Upper lobe of left lung (tissue), 6 donors: ENCODE data around the gene PPP1CA. TPM values are rescaled to one million over a fixed set of nuclear protein-coding genes. Genes with fewer than 3 reads are reported as not detected.
A peak's percentile ranks its signal among the peaks of the same experiment; 100 is the strongest.

Experiments used
- ATAC-seq, 2 donors: fragments of 200-7000 bp; cut with Tn5 transposase; one replicate each; pipeline ENCODE4 v1.9.1; 2022; ENCODE audit warnings: mild to moderate bottlenecking in 2 of 2, moderate library complexity in 2 of 2; ENCODE audit not compliant: low FRiP score in 2 of 2
- DNase-seq, 2 donors: peaks; one replicate each; pipeline ENCODE4 v3.0.0-alpha.2; 2019 to 2020
- H3K27ac ChIP-seq, 4 donors: fragments of 200-600 bp; sonication (generic); one replicate each; pipeline ENCODE4 v1.5.1; 2016 to 2019
- H3K27me3 ChIP-seq, 4 donors: fragments of 200-600 bp; sonication (generic); one replicate each; pipeline ENCODE4 v1.5.1; 2017 to 2019
- H3K36me3 ChIP-seq, 4 donors: fragments of 200-600 bp; sonication (generic); one replicate each; pipeline ENCODE4 v1.5.1; 2016 to 2019
- H3K4me1 ChIP-seq, 4 donors: fragments of 200-600 bp; sonication (generic); one replicate each; pipeline ENCODE4 v1.5.1; 2018 to 2019
- H3K4me3 ChIP-seq, 4 donors: fragments of 200-600 bp; sonication (generic); one replicate each; pipeline ENCODE4 v1.5.1; 2017 to 2019; ENCODE audit warnings: mild to moderate bottlenecking in 2 of 4, moderate library complexity in 1 of 4
- H3K9me3 ChIP-seq, 4 donors: fragments of 200-600 bp; sonication (generic); one replicate each; pipeline ENCODE4 v1.5.1; 2018 to 2019
- CTCF ChIP-seq, 6 experiments: fragments of 450-650 bp in 4 of 6; fragments of 200-600 bp in 2 of 6; sonication (generic) in 2 of 6; IDR thresholded peaks; one replicate each; pipeline ENCODE4 v1.5.1; 2016 to 2019; ENCODE audit warnings: antibody characterized with exemption in 6 of 6
- EP300 ChIP-seq, 4 donors: sonication (generic); formaldehyde crosslinking; IDR thresholded peaks; one replicate each; pipeline ENCODE4 v1.5.1; 2017; ENCODE audit warnings: antibody characterized with exemption in 4 of 4, control low read depth in 2 of 4
- POLR2A ChIP-seq, 4 donors: fragments of 450-650 bp; IDR thresholded peaks; one replicate each; pipeline ENCODE4 v1.5.1; 2016 to 2017; ENCODE audit warnings: antibody characterized with exemption in 4 of 4, mild to moderate bottlenecking in 2 of 4
- POLR2AphosphoS5 ChIP-seq, 2 donors: sonication (generic); formaldehyde crosslinking; IDR thresholded peaks; one replicate each; pipeline ENCODE4 v1.5.1; 2017; ENCODE audit warnings: antibody characterized with exemption in 2 of 2
- WGBS, 2 donors: methylation state at CpG; one replicate each; pipeline ENCODE4 v1.1.5; 2017 to 2018; 5-methylcytosine and 5-hydroxymethylcytosine counted together
- total RNA-seq, 6 donors: library from RNA; depleted of rRNA in 4 of 6; stranded (reverse); fragments of >200 nt in 4 of 6; gene quantifications; one replicate each; pipeline versions ENCODE4 v1.1.0 to v1.2.1, GENCODE V29; 2016 to 2021
- donor health status: DM: no; HTN: no; CAD: no; lungs with moderate emphysema.
- donor health status: DM: no; HTN: yes; CAD: no; lungs with severe emphysema.

Gene PPP1CA
- total RNA-seq, 6 donors from 2014 or later, result 83.8 to 191 (median 135) TPM

GRCh38 chr11:67352546-67353316, 48.9 kb downstream of the PPP1CA start:
- WGBS, 2 donors, result 16 to 25% methylated on average over 9 to 25 of the region's 25 CpGs
- peak overlapping the region; percentile 55 to 73 (median 66) for H3K4me3 ChIP-seq

GRCh38 chr11:67351275-67352005, 50.2 kb downstream of the PPP1CA start:
- Histone ChIP-seq H3K36me3 (no peaks in the 10 kb centered on the region), H3K4me1 (peaks cover 47 to 60% (median 55%) of the 10 kb centered on the region in 4 donors), H3K9me3 (no peaks in the 10 kb centered on the region), H3K4me3 (peak overlapping the region in 1 of 4 donors; percentile 9), H3K27ac (peak overlapping the region; percentile 97 to 100 (median 98)), H3K27me3 (no peaks in the 10 kb centered on the region)
- peak; percentile 21 to 48 for ATAC-seq
- peak in 1 of 2 donors; percentile 70 for DNase-seq
- 51 to 100% methylated on average over 4 to 11 of the region's 11 CpGs for WGBS, 2 donors
- TF ChIP-seq CTCF (IDR thresholded peaks at IDR 0.05), result peak; percentile 87 to 94 (median 90)
- TF ChIP-seq POLR2A (IDR thresholded peaks at IDR 0.05), result no peak

More at GRCh38 chr11:67352546-67353316, 48.9 kb downstream of the PPP1CA start:
- Histone ChIP-seq H3K36me3 (no peaks in the 10 kb centered on the region), H3K4me1 (peaks cover 55 to 68% (median 64%) of the 10 kb centered on the region in 4 donors), H3K27ac (peak overlapping the region; percentile 97 to 100 (median 98)), H3K9me3 (no peaks in the 10 kb centered on the region), H3K27me3 (no peaks in the 10 kb centered on the region)
- ATAC-seq (peak; percentile 34 to 69), DNase-seq (peak in 1 of 2 donors; percentile 80)
- TF ChIP-seq CTCF (IDR thresholded peaks at IDR 0.05) (no peak), EP300 (IDR thresholded peaks at IDR 0.05) (no peak), POLR2AphosphoS5 (IDR thresholded peaks at IDR 0.05) (no peak), POLR2A (IDR thresholded peaks at IDR 0.05) (no peak)

GRCh38 chr11:67349928-67350465, 51.7 kb downstream of the PPP1CA start:
- 87 to 94% methylated on average over 4 of the region's 4 CpGs for WGBS, 2 donors
- Histone ChIP-seq H3K27ac (peak overlapping the region in 1 of 4 donors; percentile 9), H3K9me3 (no peaks in the 10 kb centered on the region), H3K27me3 (no peaks in the 10 kb centered on the region), H3K4me1 (peaks cover 35 to 58% (median 48%) of the 10 kb centered on the region in 4 donors), H3K4me3 (no peak overlapping the region), H3K36me3 (no peaks in the 10 kb centered on the region)
- TF ChIP-seq POLR2AphosphoS5 (IDR thresholded peaks at IDR 0.05) (no peak), POLR2A (IDR thresholded peaks at IDR 0.05) (no peak), EP300 (IDR thresholded peaks at IDR 0.05) (no peak), CTCF (IDR thresholded peaks at IDR 0.05) (no peak)
- DNase-seq, result no peak
- no peak for ATAC-seq

GRCh38 chr11:67349457-67349856, 52.2 kb downstream of the PPP1CA start:
- Histone ChIP-seq H3K9me3 (no peaks in the 10 kb centered on the region), H3K27ac (peak overlapping the region in 1 of 4 donors; percentile 9), H3K4me3 (no peak overlapping the region), H3K36me3 (no peaks in the 10 kb centered on the region), H3K27me3 (no peaks in the 10 kb centered on the region), H3K4me1 (peaks cover 30 to 53% (median 43%) of the 10 kb centered on the region in 4 donors)
- DNase-seq (no peak), ATAC-seq (no peak)
- WGBS, 2 donors, result 91 to 92% methylated on average over 2 of the region's 2 CpGs
- TF ChIP-seq CTCF (IDR thresholded peaks at IDR 0.05) (no peak), POLR2A (IDR thresholded peaks at IDR 0.05) (no peak), EP300 (IDR thresholded peaks at IDR 0.05) (no peak), POLR2AphosphoS5 (IDR thresholded peaks at IDR 0.05) (no peak)
